H1 (cell line): ENCODE results near the gene MDC1. TPM values are rescaled to one million over a fixed set of nuclear protein-coding genes. Genes with fewer than 3 reads are reported as not detected.

Experiments used
- CTCF ChIA-PET: fragments of 300-600 bp; sonication (Branson Sonifier 250); formaldehyde crosslinking; loops from one replicate; lab custom pipeline; 2021; ENCODE audit not compliant: partially characterized antibody; lab: Charles Lee
- POLR2A ChIA-PET: fragments of 300-600 bp; sonication (Branson Sonifier 250); formaldehyde crosslinking; loops from one replicate; lab custom pipeline; 2021; ENCODE audit warnings: inconsistent platforms; ENCODE audit not compliant: partially characterized antibody; lab: Charles Lee
- DNase-seq, 2 experiments: peaks; one replicate each; pipeline versions ENCODE4 v3.0.0 to v3.0.0-alpha.2; 2010 to 2022; ENCODE audit warnings: low spot score in 2 of 2, low read depth in 1 of 2, mixed read lengths in 1 of 2
- FAIRE-seq: peaks from 2 replicates; lab custom pipeline; 2011; peaks lifted over from hg19 to GRCh38; lab: Jason Lieb, UNC
- H2AFZ ChIP-seq: 2 replicates; pipeline ENCODE4 v1.8.1; 2012; ENCODE audit warnings: low read length, inconsistent platforms
- H2AK5ac ChIP-seq: 2 replicates; pipeline ENCODE4 v1.6.1; 2013; ENCODE audit warnings: low read depth, low read length
- H2BK120ac ChIP-seq: replicated peaks from 2 replicates; pipeline ENCODE3; 2013; ENCODE audit warnings: low read depth, low read length, inconsistent platforms
- H2BK12ac ChIP-seq: 2 replicates; pipeline ENCODE4 v1.6.1; 2013; ENCODE audit warnings: low read depth, low read length
- H2BK15ac ChIP-seq: 2 replicates; pipeline ENCODE4 v1.6.1; 2013; ENCODE audit warnings: low read length
- H2BK20ac ChIP-seq: 2 replicates; pipeline ENCODE4 v1.6.1; 2013; ENCODE audit warnings: low read length
- H2BK5ac ChIP-seq: 2 replicates; pipeline ENCODE4 v1.6.1; 2013; ENCODE audit warnings: low read depth, low read length
- H3K14ac ChIP-seq: 2 replicates; pipeline ENCODE4 v1.6.1; 2013; ENCODE audit warnings: inconsistent platforms; ENCODE audit not compliant: insufficient read length
- H3K18ac ChIP-seq: 2 replicates; pipeline ENCODE4 v1.6.1; 2013; ENCODE audit warnings: low read length; ENCODE audit errors: extremely low read depth
- H3K23ac ChIP-seq: 2 replicates; pipeline ENCODE4 v1.6.1; 2013; ENCODE audit warnings: inconsistent platforms; ENCODE audit not compliant: insufficient read length
- H3K23me2 ChIP-seq: 2 replicates; pipeline ENCODE4 v1.6.1; 2013; ENCODE audit warnings: low read depth, low read length
- H3K27ac ChIP-seq: 2 replicates; pipeline ENCODE4 v1.6.1; 2011; ENCODE audit warnings: low read depth, low read length, inconsistent platforms
- H3K27me3 ChIP-seq, 4 experiments: replicated peaks in 1 of 4; 1 replicate in 1 of 4; 2 replicates in 3 of 4; pipeline versions ENCODE4 v1.6.1 to v1.8.1; 2011 to 2013; ENCODE audit warnings: low read length in 3 of 4, mild to moderate bottlenecking in 3 of 4, inconsistent platforms in 2 of 4, mixed read lengths in 2 of 4, moderate library complexity in 1 of 4; ENCODE audit not compliant: control insufficient read depth in 3 of 4, insufficient read depth in 3 of 4; ENCODE audit errors: extremely low read depth in 1 of 4
- H3K36me3 ChIP-seq, 4 experiments: 2 replicates each; pipeline versions ENCODE4 v1.6.1 to v1.8.1; 2011 to 2013; ENCODE audit warnings: mild to moderate bottlenecking in 4 of 4, low read length in 3 of 4, moderate library complexity in 2 of 4, control low read depth in 1 of 4, inconsistent platforms in 1 of 4; ENCODE audit not compliant: insufficient read depth in 4 of 4, control insufficient read depth in 2 of 4
- H3K4ac ChIP-seq: replicated peaks from 2 replicates; pipeline ENCODE3; 2013; ENCODE audit warnings: low read length, low read depth, mixed read lengths, inconsistent platforms; ENCODE audit not compliant: insufficient read length
- H3K4me1 ChIP-seq, 4 experiments: replicated peaks in 1 of 4; 1 replicate in 1 of 4; 2 replicates in 3 of 4; pipeline versions ENCODE4 v1.6.1 to v1.8.1; 2011 to 2013; ENCODE audit warnings: low read length in 3 of 4, inconsistent platforms in 2 of 4, mixed read lengths in 1 of 4; ENCODE audit not compliant: insufficient read depth in 4 of 4, control insufficient read depth in 3 of 4
- H3K4me2 ChIP-seq, 2 experiments: 2 replicates each; pipeline versions ENCODE4 v1.6.1 to v1.8.1; 2011 to 2013; ENCODE audit warnings: low read depth in 2 of 2, low read length in 2 of 2, control low read depth in 1 of 2, inconsistent platforms in 1 of 2, mild to moderate bottlenecking in 1 of 2; ENCODE audit not compliant: insufficient read depth in 1 of 2
- H3K4me3 ChIP-seq, 4 experiments: fragments of 200-600, 300-600 bp in 1 of 4; sonication (generic), shearing (Covaris generic), sonication (Bioruptor Twin) in 1 of 4; 2 replicates each; pipeline versions ENCODE4 v1.5.1 to v1.8.1; 2011 to 2016; ENCODE audit warnings: low read length in 4 of 4, low read depth in 3 of 4, control low read depth in 2 of 4, inconsistent platforms in 2 of 4, mild to moderate bottlenecking in 2 of 4, mixed read lengths in 1 of 4, moderate library complexity in 1 of 4; ENCODE audit not compliant: insufficient read depth in 2 of 4; ENCODE audit errors: extremely low read depth in 1 of 4
- H3K56ac ChIP-seq: replicated peaks from 2 replicates; pipeline ENCODE3; 2013; ENCODE audit warnings: low read depth, mild to moderate bottlenecking, mixed read lengths, low read length, inconsistent platforms; ENCODE audit not compliant: insufficient read length
- H3K79me1 ChIP-seq: 2 replicates; pipeline ENCODE4 v1.6.1; 2013; ENCODE audit warnings: low read depth, low read length, control low read depth
- H3K79me2 ChIP-seq, 2 experiments: 2 replicates each; pipeline versions ENCODE4 v1.6.1 to v1.8.1; 2012 to 2013; ENCODE audit warnings: low read length in 2 of 2, mild to moderate bottlenecking in 2 of 2, inconsistent platforms in 1 of 2; ENCODE audit not compliant: insufficient read depth in 2 of 2, control insufficient read depth in 1 of 2
- H3K9ac ChIP-seq, 4 experiments: replicated peaks in 1 of 4; 1 replicate in 1 of 4; 2 replicates in 3 of 4; pipeline versions ENCODE4 v1.6.1 to v1.8.1; 2011 to 2013; ENCODE audit warnings: low read depth in 3 of 4, low read length in 3 of 4, control low read depth in 2 of 4, mild to moderate bottlenecking in 2 of 4, moderate library complexity in 2 of 4, inconsistent platforms in 1 of 4; ENCODE audit errors: extremely low read depth in 1 of 4
- H3K9me3 ChIP-seq, 2 experiments: 2 replicates each; pipeline versions ENCODE4 v1.6.1 to v1.8.1; 2012 to 2013; ENCODE audit warnings: mild to moderate bottlenecking in 2 of 2, moderate library complexity in 2 of 2, control low read depth in 1 of 2, inconsistent platforms in 1 of 2, low read depth in 1 of 2, low read length in 1 of 2, mixed read lengths in 1 of 2; ENCODE audit not compliant: insufficient read depth in 2 of 2
- H4K20me1 ChIP-seq, 2 experiments: replicated peaks in 1 of 2; 2 replicates each; pipeline versions ENCODE3 to v1.8.1; 2011 to 2013; ENCODE audit warnings: inconsistent platforms in 2 of 2, low read length in 2 of 2, mild to moderate bottlenecking in 1 of 2; ENCODE audit not compliant: insufficient read depth in 2 of 2, control insufficient read depth in 1 of 2
- H4K5ac ChIP-seq: 2 replicates; pipeline ENCODE4 v1.6.1; 2013; ENCODE audit warnings: low read length, low read depth, mixed read lengths, inconsistent platforms; ENCODE audit not compliant: insufficient read length
- H4K8ac ChIP-seq: 2 replicates; pipeline ENCODE4 v1.8.0; 2013; ENCODE audit warnings: mild to moderate bottlenecking, moderate library complexity, low read length, inconsistent platforms; ENCODE audit not compliant: insufficient read depth; ENCODE audit errors: extremely low read depth
- H4K91ac ChIP-seq: replicated peaks from 2 replicates; pipeline ENCODE3; 2013; ENCODE audit warnings: low read length, mixed read lengths, inconsistent platforms; ENCODE audit not compliant: insufficient read length
- ATF3 ChIP-seq: IDR thresholded peaks from 2 replicates; pipeline ENCODE4 v1.6.1; 2011; ENCODE audit warnings: low read depth, mild to moderate bottlenecking, low read length; ENCODE audit not compliant: insufficient read depth
- CBX5 ChIP-seq: fragments of 300-800, 300-1000 bp; sonication (generic); IDR thresholded peaks from 2 replicates; pipeline ENCODE4 v1.7.1; 2016; ENCODE audit warnings: antibody characterized with exemption, low read length, low read depth
- CHD2 ChIP-seq: IDR thresholded peaks from 2 replicates; pipeline ENCODE4 v1.6.1; 2012; ENCODE audit warnings: low read length, improper control_type of control experiment
- EGR1 ChIP-seq: IDR thresholded peaks from 2 replicates; pipeline ENCODE4 v1.6.1; 2011; ENCODE audit warnings: low read depth, low read length, borderline replicate concordance
- RXRA ChIP-seq: IDR thresholded peaks from 2 replicates; pipeline ENCODE4 v1.6.1; 2011; ENCODE audit warnings: low read depth, mild to moderate bottlenecking, low read length, moderate library complexity; ENCODE audit not compliant: insufficient read depth
- SIRT6 ChIP-seq: IDR thresholded peaks from one replicate; pipeline ENCODE4 v1.7.1; 2012; ENCODE audit warnings: low read length, inconsistent platforms
- TCF12 ChIP-seq: IDR thresholded peaks from 2 replicates; pipeline ENCODE4 v1.6.1; 2011; ENCODE audit warnings: low read depth, mild to moderate bottlenecking, low read length
- WGBS, 2 experiments: shearing (Covaris generic) in 1 of 2; methylation state at CpG; one replicate each; pipeline versions ENCODE4 v1.1.6 to v1.1.7; 2013 to 2015; ENCODE audit warnings: low lambda C conversion rate in 2 of 2, mixed read lengths in 2 of 2, inconsistent platforms in 1 of 2, low coverage in 1 of 2, missing lambda C conversion rate in 1 of 2; ENCODE audit not compliant: insufficient replicate concordance in 2 of 2, insufficient coverage in 1 of 2, insufficient read length in 1 of 2; ENCODE audit errors: extremely low coverage in 1 of 2, missing lambda C conversion rate in 1 of 2; 5-methylcytosine and 5-hydroxymethylcytosine counted together
- polyA plus RNA-seq, 7 experiments: library from polyadenylated mRNA; depleted of rRNA in 3 of 7; stranded (reverse) in 5 of 7; unstranded in 2 of 7; fragments of >200 nt in 5 of 7; fragments of 200-250 nt in 2 of 7; gene quantifications; 1 replicate in 5 of 7; 2 replicates in 1 of 7; 4 replicates in 1 of 7; pipeline versions ENCODE4 v1.2.1 to v1.2.3, GENCODE V29; 2011 to 2013; ENCODE audit warnings: missing spikeins in 2 of 7, mixed read lengths in 2 of 7
- total RNA-seq: library from RNA; stranded (reverse); fragmentation: NEBNext Ultra II Directional; extraction: Animal tissue kit (Norgen Biotek cat#: 25700); gene quantifications from 2 replicates; pipeline ENCODE4 v1.2.1, GENCODE V29; 2021

Gene MDC1
- total and polyA plus RNA-seq, 2 of the 8 experiments (the other 6 are each of a cell fraction or from before 2014, with no cell fraction given): 29.9 to 81.1 TPM

GRCh38 chr6:30676660-30677285, 40.3 kb downstream of the MDC1 start:
- Histone ChIP-seq H2BK120ac (no peak overlapping the region), H3K79me2 (peaks cover 0 to 7% of the 10 kb centered on the region in 2 experiments; a peak in 2 of 4 replicates), H2BK12ac (no peak overlapping the region), H3K4ac (no peak overlapping the region), H3K56ac (no peak overlapping the region), H2BK15ac (no peak overlapping the region), H3K79me1 (no peaks in the 10 kb centered on the region; the same call in 1 of the 2 replicates), H4K8ac (no peak overlapping the region), H3K4me2 (no peak overlapping the region), H2BK5ac (no peak overlapping the region), H3K36me3 (no peaks in the 10 kb centered on the region; a peak in 2 of 8 replicates), H3K9me3 (no peaks in the 10 kb centered on the region), H4K5ac (no peak overlapping the region), H3K23me2 (peaks cover 6% of the 10 kb centered on the region), H4K91ac (no peak overlapping the region), H3K18ac (no peak overlapping the region), H2AK5ac (no peak overlapping the region), H3K27ac (no peak overlapping the region), H3K14ac (no peak overlapping the region), H2BK20ac (no peak overlapping the region), H4K20me1 (peaks cover 0 to 8% of the 10 kb centered on the region in 2 experiments), H3K9ac (no peak overlapping the region), H3K27me3 (no peaks in the 10 kb centered on the region), H2AFZ (no peak overlapping the region), H3K23ac (no peak overlapping the region), H3K4me3 (no peak overlapping the region), H3K4me1 (no peaks in the 10 kb centered on the region; a peak in 1 of 7 replicates)
- WGBS, 2 experiments: 93% methylated on average over 10 of the region's 10 CpGs; no CpG with 5 or more reads in 1 of the 2 experiments
- FAIRE-seq (no peak), DNase-seq (no peak)
- POLR2A ChIA-PET: interaction anchor here (1.7 to 18.7 kb wide), 2 partner anchors 11 to 48 kb away, joined by 4 to 388 read pairs; partner anchors contain the start of genes MDC1 and TUBB
- CTCF ChIA-PET: interaction anchor here (1.2 to 11.0 kb wide), 3 partner anchors 46 to 144 kb away, joined by 3 to 147 read pairs (median 5); no protein-coding TSS in a partner anchor
- TF ChIP-seq CBX5 (no peak), TCF12 (no peak), SIRT6 (no peak), CHD2 (no peak), ATF3 (no peak), RXRA (no peak), EGR1 (no peak)
